HepG2 (cell line): Measurements from ENCODE around the gene WSCD2. TPM values are rescaled to one million over a fixed set of nuclear protein-coding genes. Genes with fewer than 3 reads are reported as not detected.
A peak's percentile ranks its signal among the peaks of the same experiment; 100 is the strongest.

Experiments used
- ATAC-seq: fragments of 200-7000 bp; cut with Tn5 transposase; 3 replicates; pipeline ENCODE4 v1.9.1; 2020; ENCODE audit warnings: mild to moderate bottlenecking, moderate library complexity
- BruUV-seq: library from RNA; stranded (reverse); fragments of 400-500 nt; replicated peaks from 2 replicates; lab custom pipeline; 2021; lab: Mats Ljungman, UMichigan
- CTCF ChIA-PET: fragments of 300-600 bp; formaldehyde crosslinking; extraction: SDS; loops from one replicate; lab custom pipeline; 2021; ENCODE audit warnings: low total read pairs, inconsistent platforms, low intra/inter-chr PET ratio; lab: Yijun Ruan, JAX
- POLR2A ChIA-PET: fragments of 350-600 bp; sonication (Branson Sonifier 250); formaldehyde crosslinking; loops from one replicate; lab custom pipeline; 2020; ENCODE audit warnings: antibody characterized with exemption, inconsistent platforms; lab: Yijun Ruan, JAX
- DNase-seq: peaks from one replicate; pipeline ENCODE4 v3.0.0-alpha.2; 2015; ENCODE audit warnings: low spot score
- FAIRE-seq: peaks from 3 replicates; lab custom pipeline; 2011; peaks lifted over from hg19 to GRCh38; lab: Jason Lieb, UNC
- H2AFZ ChIP-seq: one replicate; pipeline ENCODE4 v1.6.1; 2011; ENCODE audit warnings: low read length, inconsistent platforms
- H3K27ac ChIP-seq: fragments of 300-600 bp; 3 replicates; pipeline ENCODE4 v1.8.0; 2011; ENCODE audit warnings: mixed run types, mild to moderate bottlenecking, mixed read lengths, low read length, inconsistent platforms; ENCODE audit not compliant: insufficient read depth; ENCODE audit errors: extremely low read length
- H3K27me3 ChIP-seq, 2 experiments: fragments of 200-600 bp in 1 of 2; 2 replicates in 1 of 2; 3 replicates in 1 of 2; pipeline versions ENCODE4 v1.6.0 to v1.8.0; 2011; ENCODE audit warnings: low read length in 2 of 2, mild to moderate bottlenecking in 2 of 2, moderate library complexity in 2 of 2, inconsistent platforms in 1 of 2; ENCODE audit not compliant: insufficient read depth in 2 of 2, control insufficient read depth in 1 of 2
- H3K36me3 ChIP-seq, 2 experiments: fragments of 200-600 bp in 1 of 2; replicated peaks in 1 of 2; 2 replicates in 1 of 2; 3 replicates in 1 of 2; pipeline versions ENCODE4 v1.5.1 to v1.8.0; 2011; ENCODE audit warnings: low read length in 2 of 2, inconsistent platforms in 1 of 2; ENCODE audit not compliant: insufficient read depth in 2 of 2, control insufficient read depth in 1 of 2
- H3K4me1 ChIP-seq: 2 replicates; pipeline ENCODE4 v1.5.1; 2012; ENCODE audit warnings: low read length, inconsistent platforms; ENCODE audit not compliant: insufficient read depth
- H3K4me2 ChIP-seq: 2 replicates; pipeline ENCODE4 v1.6.0; 2011; ENCODE audit warnings: low read depth, low read length, inconsistent platforms
- H3K4me3 ChIP-seq, 3 experiments: fragments of 200-600 bp in 1 of 3; sonication (generic), shearing (Covaris generic) in 1 of 3; replicated peaks in 1 of 3; 2 replicates each; pipeline ENCODE4 v1.5.1; 2011 to 2016; ENCODE audit warnings: low read length in 3 of 3, inconsistent platforms in 2 of 3, low read depth in 2 of 3, mild to moderate bottlenecking in 2 of 3, control low read depth in 1 of 3, mixed read lengths in 1 of 3; ENCODE audit not compliant: insufficient read depth in 1 of 3
- H3K79me2 ChIP-seq: one replicate; pipeline ENCODE4 v1.6.1; 2011; ENCODE audit warnings: low read length, inconsistent platforms; ENCODE audit not compliant: insufficient read depth
- H3K9ac ChIP-seq: 2 replicates; pipeline ENCODE4 v1.6.0; 2011; ENCODE audit warnings: mild to moderate bottlenecking, low read depth, low read length, inconsistent platforms; ENCODE audit not compliant: insufficient read depth
- H3K9me3 ChIP-seq: 2 replicates; pipeline ENCODE4 v1.5.1; 2012; ENCODE audit warnings: mild to moderate bottlenecking, low read length
- H4K20me1 ChIP-seq: 2 replicates; pipeline ENCODE4 v1.6.0; 2011; ENCODE audit warnings: inconsistent platforms, mild to moderate bottlenecking, low read length, moderate library complexity; ENCODE audit not compliant: insufficient read depth
- EED ChIP-seq: sonication (generic); formaldehyde crosslinking; IDR thresholded peaks from 2 replicates; pipeline ENCODE4 v1.5.0; 2020; ENCODE audit warnings: mild to moderate bottlenecking, missing genetic modification reagents
- FUBP1 ChIP-seq: sonication (generic); formaldehyde crosslinking; IDR thresholded peaks from 2 replicates; pipeline ENCODE4 v1.5.1; 2020; ENCODE audit warnings: missing genetic modification reagents, mild to moderate bottlenecking, borderline replicate concordance
- HNF4A ChIP-seq: sonication (generic); formaldehyde crosslinking; IDR thresholded peaks from 2 replicates; pipeline ENCODE4 v1.4.0; 2020; ENCODE audit warnings: missing genetic modification reagents
- IRF1 ChIP-seq: sonication (generic); formaldehyde crosslinking; IDR thresholded peaks from 2 replicates; pipeline ENCODE4 v1.4.0; 2020; ENCODE audit warnings: low read depth, mild to moderate bottlenecking, missing genetic modification reagents
- NFKBIZ ChIP-seq: IDR thresholded peaks from 2 replicates; pipeline ENCODE4 v1.6.1; 2018; ENCODE audit warnings: missing genetic modification reagents, missing compliant biosample characterization
- PBX2 ChIP-seq: IDR thresholded peaks from 2 replicates; pipeline ENCODE4 v1.6.1; 2016; ENCODE audit warnings: control low read depth
- ZBTB25 ChIP-seq: IDR thresholded peaks from 2 replicates; pipeline ENCODE4 v1.6.1; 2018; ENCODE audit warnings: missing genetic modification reagents
- ZNF207 ChIP-seq: fragments of 450-650 bp; IDR thresholded peaks from 2 replicates; pipeline ENCODE4 v1.6.1; 2016; ENCODE audit warnings: antibody characterized with exemption, borderline replicate concordance
- ZNF615 ChIP-seq: sonication (generic); formaldehyde crosslinking; IDR thresholded peaks from 2 replicates; pipeline ENCODE4 v1.5.0; 2020; ENCODE audit warnings: mild to moderate bottlenecking, missing genetic modification reagents, borderline replicate concordance
- WGBS: methylation state at CpG from one replicate; pipeline ENCODE4 v1.1.6; 2017; ENCODE audit warnings: low lambda C conversion rate; 5-methylcytosine and 5-hydroxymethylcytosine counted together
- in situ Hi-C: cut with HindIII; loops from 2 replicates; pipeline ENCODE4 v1.10.0; 2017; ENCODE audit warnings: low pct_unique_long_range_greater_than_20kb; ENCODE audit not compliant: extremely low pct_ligation_motif_present
- intact Hi-C: fragments of 100-400 bp; cut with micrococcal nuclease; formaldehyde crosslinking; loops from one replicate; pipeline ENCODE4 v1.10.0; 2022; ENCODE audit not compliant: unreplicated experiment
- polyA plus RNA-seq, 8 experiments: library from polyadenylated mRNA; depleted of rRNA in 3 of 8; stranded (reverse) in 7 of 8; unstranded in 1 of 8; fragments of >200 nt; fragmentation: Illumina TruSeq in 4 of 8; extraction: Trizol in 4 of 8; gene quantifications; 2 replicates each; pipeline versions ENCODE4 v1.2.1 to v1.2.3, GENCODE V29; 2011 to 2016; ENCODE audit warnings: low read depth in 4 of 8, missing spikeins in 1 of 8, mixed read lengths in 1 of 8; ENCODE audit not compliant: insufficient read depth in 1 of 8
- total RNA-seq, 5 experiments: library from RNA; depleted of rRNA; stranded (reverse); fragments of >200 nt; fragmentation: Illumina TruSeq; extraction: Trizol; gene quantifications; 2 replicates each; pipeline ENCODE4 v1.2.3, GENCODE V29; 2016; ENCODE audit warnings: low read depth in 1 of 5

Gene WSCD2
- total and polyA plus RNA-seq, 2 of the 13 experiments (the other 11 are each of a cell fraction or from before 2014, with no cell fraction given), result not detected

GRCh38 chr12:108185002-108185401 is 55.9 kb downstream of the WSCD2 start:
- no TSS peak for BruUV-seq
- ATAC-seq, result peak; percentile 60
- intact Hi-C loops, result no loop called here

GRCh38 chr12:108187831-108188230 is 58.7 kb downstream of the WSCD2 start:
- BruUV-seq, result no TSS peak
- in situ Hi-C loops (loop anchor here (25.0 kb wide), 1 partner anchor 201 kb away; no protein-coding TSS in a partner anchor), intact Hi-C loops (no loop called here)
- 5% methylated on average over 5 of the region's 5 CpGs for WGBS
- Histone ChIP-seq H3K27me3 (no peaks in the 10 kb centered on the region; a peak in 1 of 5 replicates), H3K36me3 (no peaks in the 10 kb centered on the region), H3K27ac (no peak overlapping the region), H3K4me3 (no peak overlapping the region), H3K79me2 (no peaks in the 10 kb centered on the region), H2AFZ (no peak overlapping the region), H3K4me2 (no peak overlapping the region), H3K9me3 (no peaks in the 10 kb centered on the region), H3K4me1 (peaks cover 10% of the 10 kb centered on the region), H3K9ac (no peak overlapping the region), H4K20me1 (no peaks in the 10 kb centered on the region)
- ChIA-PET CTCF (no interaction called here), POLR2A (no interaction called here)
- no peak for FAIRE-seq
- ATAC-seq, result no peak
- TF ChIP-seq ZBTB25 (no peak), NFKBIZ (CRISPR knock-in tag) (no peak), IRF1 (CRISPR knock-in tag) (no peak), EED (CRISPR knock-in tag) (no peak), PBX2 (CRISPR knock-in tag) (no peak), FUBP1 (CRISPR knock-in tag) (no peak), ZNF207 (no peak)
- DNase-seq, result no peak

More at GRCh38 chr12:108185002-108185401, 55.9 kb downstream of the WSCD2 start:
- peaks cover 10% of the 10 kb centered on the region for H3K4me1 ChIP-seq
- H4K20me1 ChIP-seq, result no peaks in the 10 kb centered on the region
- ChIA-PET CTCF (no interaction called here), POLR2A (no interaction called here)
- FAIRE-seq, result no peak
- no peaks in the 10 kb centered on the region for H3K9me3 ChIP-seq
- DNase-seq, result peak; percentile 11
- peaks cover 0 to 8% of the 10 kb centered on the region in 2 experiments; a peak in 2 of 5 replicates for H3K27me3 ChIP-seq
- WGBS, result no CpG with 5 or more reads among the region's 1 CpG
- no peak overlapping the region for H2AFZ ChIP-seq
- no peak overlapping the region for H3K9ac ChIP-seq
- no peak for TF ChIP-seq ZNF615 (CRISPR knock-in tag)
- TF ChIP-seq HNF4A (CRISPR knock-in tag), result peak; percentile 41; the same call in 1 of the 2 replicates
- no peak overlapping the region for H3K4me2 ChIP-seq
- H3K4me3 ChIP-seq, result no peak overlapping the region
- H3K79me2 ChIP-seq, result no peaks in the 10 kb centered on the region
- no peaks in the 10 kb centered on the region for H3K36me3 ChIP-seq
- no peak overlapping the region for H3K27ac ChIP-seq
- in situ Hi-C loops, result loop anchor here (25.0 kb wide), 1 partner anchor 198 kb away; no protein-coding TSS in a partner anchor
